Gastrocnemius medialis (tissue), 4 donors: ENCODE data around the gene MS4A3.

Experiments
- POLR2A ChIP-seq, 2 donors: fragments of 450-650 bp; IDR thresholded peaks; one replicate each; pipeline ENCODE4 v1.6.1; 2017; ENCODE audit warnings: antibody characterized with exemption in 2 of 2, mild to moderate bottlenecking in 2 of 2, moderate library complexity in 2 of 2
- TF ChIP-seq, protein P1 (sequence below), 5 experiments: fragments of 450-650 bp in 3 of 5; fragments of 200-600 bp in 2 of 5; sonication (generic) in 2 of 5; IDR thresholded peaks in 4 of 5; conservative IDR thresholded peaks in 1 of 5; 1 replicate in 4 of 5; 2 replicates in 1 of 5; pipeline ENCODE4 v1.5.1; 2016 to 2019; ENCODE audit warnings: antibody characterized with exemption in 5 of 5, mild to moderate bottlenecking in 3 of 5, moderate library complexity in 3 of 5

DNA sequence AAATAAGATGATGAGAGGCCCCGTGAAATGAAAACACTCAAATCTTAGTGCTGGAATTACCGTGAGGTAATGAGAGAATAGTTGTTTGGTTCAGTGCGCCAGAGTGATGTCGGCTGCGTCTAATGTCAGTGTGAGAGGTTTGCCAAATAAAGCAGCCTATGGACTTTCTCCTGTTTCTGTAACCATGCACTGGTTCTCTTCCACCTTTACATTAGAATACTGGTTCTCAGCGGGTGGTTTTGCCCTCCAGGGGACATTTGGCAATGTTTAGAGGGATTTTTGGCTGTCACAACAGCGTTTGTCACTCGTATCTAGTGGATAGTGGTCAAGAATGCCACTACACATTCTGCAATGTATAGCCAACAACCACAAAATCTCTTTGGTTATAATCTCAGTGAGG is 38.4 kb upstream of the MS4A3 start:
- TF ChIP-seq, protein P1, sequence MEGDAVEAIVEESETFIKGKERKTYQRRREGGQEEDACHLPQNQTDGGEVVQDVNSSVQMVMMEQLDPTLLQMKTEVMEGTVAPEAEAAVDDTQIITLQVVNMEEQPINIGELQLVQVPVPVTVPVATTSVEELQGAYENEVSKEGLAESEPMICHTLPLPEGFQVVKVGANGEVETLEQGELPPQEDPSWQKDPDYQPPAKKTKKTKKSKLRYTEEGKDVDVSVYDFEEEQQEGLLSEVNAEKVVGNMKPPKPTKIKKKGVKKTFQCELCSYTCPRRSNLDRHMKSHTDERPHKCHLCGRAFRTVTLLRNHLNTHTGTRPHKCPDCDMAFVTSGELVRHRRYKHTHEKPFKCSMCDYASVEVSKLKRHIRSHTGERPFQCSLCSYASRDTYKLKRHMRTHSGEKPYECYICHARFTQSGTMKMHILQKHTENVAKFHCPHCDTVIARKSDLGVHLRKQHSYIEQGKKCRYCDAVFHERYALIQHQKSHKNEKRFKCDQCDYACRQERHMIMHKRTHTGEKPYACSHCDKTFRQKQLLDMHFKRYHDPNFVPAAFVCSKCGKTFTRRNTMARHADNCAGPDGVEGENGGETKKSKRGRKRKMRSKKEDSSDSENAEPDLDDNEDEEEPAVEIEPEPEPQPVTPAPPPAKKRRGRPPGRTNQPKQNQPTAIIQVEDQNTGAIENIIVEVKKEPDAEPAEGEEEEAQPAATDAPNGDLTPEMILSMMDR (IDR thresholded peaks at IDR 0.05 in 4 of 5, conservative IDR thresholded peaks at IDR 0.05 in 1 of 5) = no peak
- no peak for TF ChIP-seq POLR2A (IDR thresholded peaks at IDR 0.05)
